ENCODE results near the gene MAVS.
"Not testable (repeated sequence)": the region's sequence is repeated elsewhere in the genome, so short reads cannot be mapped to it uniquely, and the experiment has no call there.

MAVS gene

GRCh38 chr20:3889489-3890397, 43.1 kb downstream of the MAVS start:
- DNase-seq, result peak; percentile 39 to 40

DNA sequence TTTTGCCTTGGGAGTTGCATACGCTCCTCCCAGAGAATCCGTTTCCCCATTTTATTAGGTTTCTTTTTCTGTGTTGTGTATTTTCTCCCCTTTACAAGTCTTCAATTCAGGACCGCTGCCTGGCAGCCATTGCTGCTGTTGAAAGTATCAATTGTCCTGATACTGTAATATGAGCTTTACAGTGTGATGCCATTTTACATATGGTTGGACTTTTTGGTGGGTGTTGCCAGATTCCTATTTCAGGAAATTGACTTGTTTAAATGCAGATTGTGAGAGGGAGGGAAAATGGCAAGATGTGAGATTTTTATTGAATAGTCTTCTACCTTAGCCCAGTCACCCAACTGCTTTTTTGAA, 43.7 kb downstream of the MAVS start:
- DNase-seq, result peak in 1 of 2 experiments; percentile 29

DNA sequence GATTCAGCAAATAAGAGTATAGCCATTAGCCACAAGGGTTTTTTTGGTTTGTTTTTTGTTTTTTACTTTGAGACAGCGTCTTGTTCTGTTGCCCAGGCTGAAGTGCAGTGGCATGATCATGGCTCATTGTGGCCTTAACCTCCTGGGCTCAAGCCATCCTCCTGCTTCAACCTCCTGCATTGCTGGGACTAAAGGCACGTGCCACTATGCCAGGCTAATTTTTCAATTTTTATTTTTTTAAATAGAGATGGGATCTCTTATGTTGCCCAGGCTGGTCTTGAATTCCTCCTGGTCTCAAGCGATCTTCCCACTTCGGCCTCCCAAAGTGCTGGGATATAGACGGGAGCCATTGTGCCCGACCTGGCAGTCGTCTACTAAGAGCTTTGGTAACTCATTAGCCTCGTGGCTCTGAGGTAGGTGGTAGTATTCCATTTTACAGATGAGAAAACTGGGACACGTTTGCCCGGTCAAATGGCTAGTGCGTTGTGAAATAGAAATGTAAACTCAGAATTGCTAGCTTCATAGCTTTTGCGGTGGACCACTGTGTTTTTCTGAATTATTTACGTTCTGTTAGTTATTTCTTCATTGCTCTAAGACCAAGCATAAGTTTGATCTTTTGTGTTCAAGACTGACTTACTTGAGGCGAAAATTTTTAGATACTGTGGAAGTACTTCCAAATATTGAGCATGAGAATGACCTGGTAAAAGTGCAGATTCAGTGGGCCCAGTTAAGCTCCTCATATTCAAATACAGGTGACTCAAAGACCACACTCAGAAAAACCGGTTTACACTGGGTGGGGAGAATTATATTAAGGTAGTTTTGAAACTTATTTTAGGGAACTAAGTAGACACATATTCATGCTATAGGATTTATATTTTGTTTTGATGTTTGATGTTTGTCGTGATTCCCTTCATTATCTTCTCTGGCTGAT, 44.6 kb downstream of the MAVS start:
- DNase-seq, result no peak

DNA sequence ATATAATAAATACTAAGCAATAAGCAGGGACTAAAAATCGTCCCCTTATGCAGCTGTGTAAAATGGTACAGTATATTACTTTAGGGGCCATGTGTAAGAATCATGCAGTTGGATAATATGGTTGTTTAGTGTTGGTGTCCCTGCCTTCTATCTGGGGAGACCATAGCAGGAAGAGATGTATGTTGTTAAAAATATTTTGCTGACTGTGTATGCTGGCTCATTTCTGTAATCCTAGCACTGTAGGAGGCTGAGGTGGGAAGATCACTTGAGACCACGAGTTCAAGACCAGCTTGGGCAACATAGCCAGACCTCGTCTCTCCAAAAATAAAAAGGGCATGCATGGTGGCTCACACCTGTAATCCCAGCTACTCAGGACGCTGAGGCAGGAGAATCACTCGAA, 48.2 kb downstream of the MAVS start:
- no peak for DNase-seq

- no peak for DNase-seq
These were observed 49.7 kb downstream of the MAVS start for GRCh38 chr20:3896302-3896701.

DNA sequence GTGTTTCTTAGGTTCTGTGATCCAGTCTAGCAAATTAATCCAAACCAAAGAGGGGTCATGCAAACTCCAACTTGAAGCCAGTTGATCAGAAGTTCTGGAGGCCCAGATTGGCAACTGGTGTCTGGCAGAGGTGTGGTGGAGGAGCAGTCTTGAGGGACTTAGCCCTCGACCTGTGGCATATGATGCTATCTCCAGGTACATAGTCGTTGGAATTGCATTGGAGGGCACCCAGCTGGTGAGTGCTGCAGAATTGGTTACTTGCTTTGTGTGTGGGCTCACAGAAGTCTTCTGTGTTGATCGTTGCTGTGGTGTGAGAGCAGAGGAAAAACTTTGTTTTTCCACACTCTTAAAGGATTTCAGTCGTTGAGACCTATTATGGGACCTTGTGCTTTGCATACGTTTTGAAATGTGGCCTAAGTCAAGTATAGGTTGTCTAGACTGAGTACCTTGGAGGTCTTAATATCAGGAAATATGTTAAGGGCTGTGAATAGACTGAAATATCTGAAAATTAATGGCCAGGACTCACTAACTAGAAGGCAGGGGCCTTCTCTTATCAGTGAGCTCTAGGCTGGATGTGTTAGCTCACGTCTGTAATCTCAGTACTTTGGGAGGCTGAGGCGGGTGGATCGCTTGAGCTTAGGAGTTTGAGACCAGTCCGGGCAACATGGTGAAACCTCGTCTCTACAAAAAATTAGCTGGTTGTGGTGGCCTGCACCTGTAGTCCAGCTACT, 50.4 kb downstream of the MAVS start:
- DNase-seq, result no peak

DNA sequence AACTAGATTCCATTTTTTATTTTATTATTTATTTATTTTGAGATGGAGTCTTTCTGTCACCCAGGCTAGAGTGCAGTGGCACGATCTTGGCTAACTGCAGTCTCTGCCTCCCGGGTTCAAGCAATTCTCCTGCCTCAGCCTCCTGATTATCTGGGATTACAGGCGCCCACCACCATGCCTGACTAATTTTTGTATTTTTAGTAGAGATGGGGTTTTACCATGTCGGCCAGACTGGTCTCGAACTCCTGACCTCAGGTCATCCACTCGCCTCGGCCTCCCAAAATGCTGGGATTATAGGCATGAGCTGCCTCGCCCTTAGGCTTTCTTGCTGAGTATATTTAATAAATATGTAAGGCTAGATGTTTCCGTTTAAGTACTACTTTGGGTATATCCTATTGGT, 51.5 kb downstream of the MAVS start:
- DNase-seq, result not testable (repeated sequence)

DNA sequence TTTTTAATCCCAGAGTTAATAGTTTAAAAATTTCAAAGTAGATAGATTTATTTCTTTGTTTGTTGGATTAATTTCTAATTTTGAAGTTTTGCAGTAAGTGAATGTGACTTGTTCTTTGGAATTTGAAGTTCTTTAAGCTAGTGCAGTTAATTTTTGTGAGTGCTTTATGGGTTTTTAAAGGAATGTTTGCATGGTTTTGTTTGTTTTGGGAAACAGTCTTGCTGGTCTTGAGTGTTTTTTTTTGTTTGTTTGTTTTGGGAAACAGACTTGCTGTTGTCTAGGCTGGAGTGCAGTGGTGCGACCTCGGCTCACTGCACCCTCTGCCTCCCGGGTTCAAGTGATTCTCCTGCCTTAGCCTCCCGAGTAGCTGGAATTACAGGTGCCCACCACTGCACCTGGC, 52.0 kb downstream of the MAVS start:
- DNase-seq, result no peak

DNA sequence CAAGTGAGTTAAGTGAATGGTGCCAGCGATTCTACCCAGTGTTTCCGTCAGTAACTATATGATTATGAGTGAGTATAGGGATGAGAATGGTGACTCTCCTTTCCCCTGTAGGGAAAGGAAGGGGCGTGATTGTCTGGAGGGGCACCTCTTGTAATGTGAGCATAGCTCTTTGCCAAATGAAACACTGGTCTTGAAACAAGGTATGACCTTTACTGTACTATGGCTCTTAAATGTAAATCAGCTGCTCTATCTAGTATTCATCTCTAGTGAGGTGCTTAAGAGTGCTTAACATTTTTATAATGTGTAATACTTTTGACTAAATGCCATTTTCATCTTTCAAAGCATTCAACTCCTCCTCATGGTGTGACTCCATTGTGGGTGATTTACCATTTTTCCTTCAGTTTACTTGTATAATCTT, 53.6 kb downstream of the MAVS start:
- DNase-seq, result no peak

DNA sequence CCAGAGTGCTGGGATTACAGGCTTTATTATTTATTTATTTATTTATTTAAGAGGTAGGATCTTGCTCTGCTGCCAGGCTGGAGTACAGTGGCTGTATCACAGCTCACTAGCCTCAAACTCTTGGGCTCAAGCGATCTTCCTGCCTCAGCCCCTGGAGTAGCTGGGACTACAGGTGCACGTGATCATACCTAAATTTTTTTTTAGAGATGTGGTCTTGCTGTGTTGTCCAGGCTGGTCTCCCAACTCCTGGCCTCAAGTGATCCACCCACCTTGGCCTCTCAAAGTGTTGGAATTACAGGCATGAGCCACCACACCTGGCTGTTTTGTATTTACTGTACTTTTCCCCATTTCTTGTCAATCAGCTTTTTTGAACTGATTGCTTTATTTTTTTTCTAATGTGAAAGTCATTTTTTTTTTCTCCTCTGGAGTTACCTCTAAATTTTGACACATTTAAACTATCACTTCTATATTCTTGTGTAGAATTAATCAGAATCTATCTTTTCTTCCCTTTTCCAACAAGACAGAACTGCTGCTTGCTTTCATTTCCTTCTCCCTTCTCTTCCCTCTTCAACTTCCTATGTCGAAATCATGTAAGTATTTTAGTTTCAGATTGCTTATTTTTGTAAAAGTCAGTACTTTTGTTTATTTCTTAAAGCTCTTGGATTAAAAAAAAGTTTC, 54.5 kb downstream of the MAVS start:
- DNase-seq, result no peak

GRCh38 chr20:3901706-3902440, 55.2 kb downstream of the MAVS start:
- no peak for DNase-seq

- DNase-seq, result no peak
These were observed 55.8 kb downstream of the MAVS start for GRCh38 chr20:3902446-3902845.

GRCh38 chr20:3904224-3904623, 57.6 kb downstream of the MAVS start:
- DNase-seq, result no peak

- no peak for DNase-seq
These were observed 58.2 kb downstream of the MAVS start for GRCh38 chr20:3904857-3905256.

- not testable (repeated sequence) for DNase-seq
These were observed 60.4 kb downstream of the MAVS start for GRCh38 chr20:3906744-3907721.

DNA sequence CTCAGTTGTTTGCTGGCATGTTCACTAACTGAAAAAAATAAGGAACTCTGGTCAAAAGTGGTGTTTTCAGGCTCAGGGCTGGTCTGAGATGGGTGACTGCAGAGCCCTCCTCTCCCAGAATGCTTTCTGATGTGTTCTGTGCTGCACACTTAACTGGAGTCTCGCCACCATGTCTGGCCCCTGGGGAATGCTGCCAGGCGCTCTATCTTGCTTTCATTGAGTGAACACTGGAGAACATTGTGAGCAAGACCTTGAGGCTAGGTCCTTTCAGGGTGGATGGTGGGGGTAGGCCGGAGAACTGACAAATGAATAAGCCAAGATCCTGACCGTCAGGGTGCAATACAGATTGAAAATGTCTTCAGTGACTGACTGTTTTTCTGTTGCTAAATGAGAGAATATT, 62.0 kb downstream of the MAVS start:
- DNase-seq, result no peak

GRCh38 chr20:3909952-3910366, 63.3 kb downstream of the MAVS start:
- DNase-seq, result no peak

DNA sequence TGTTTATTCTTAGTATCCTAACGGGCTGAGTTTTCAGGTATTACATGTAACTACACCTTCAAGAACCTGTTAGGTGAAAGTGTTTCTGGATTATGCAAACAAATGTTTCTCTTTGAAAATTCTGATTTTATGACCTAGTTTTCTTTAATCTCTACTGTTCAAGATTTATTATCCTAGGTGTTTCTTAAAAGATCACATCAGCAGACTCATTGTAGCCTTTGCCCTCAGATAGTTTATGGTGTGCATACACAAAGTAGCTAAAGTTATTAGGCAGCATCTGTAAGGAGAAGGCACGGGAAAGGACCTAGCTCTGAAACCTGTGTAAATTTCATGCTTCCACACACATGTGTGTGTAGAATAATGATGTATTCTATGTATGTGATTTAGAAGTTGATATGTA, 64.2 kb downstream of the MAVS start:
- no peak for DNase-seq

- peak; percentile 41 to 59 for DNase-seq
These were observed 65.3 kb downstream of the MAVS start for GRCh38 chr20:3911956-3912355.

DNA sequence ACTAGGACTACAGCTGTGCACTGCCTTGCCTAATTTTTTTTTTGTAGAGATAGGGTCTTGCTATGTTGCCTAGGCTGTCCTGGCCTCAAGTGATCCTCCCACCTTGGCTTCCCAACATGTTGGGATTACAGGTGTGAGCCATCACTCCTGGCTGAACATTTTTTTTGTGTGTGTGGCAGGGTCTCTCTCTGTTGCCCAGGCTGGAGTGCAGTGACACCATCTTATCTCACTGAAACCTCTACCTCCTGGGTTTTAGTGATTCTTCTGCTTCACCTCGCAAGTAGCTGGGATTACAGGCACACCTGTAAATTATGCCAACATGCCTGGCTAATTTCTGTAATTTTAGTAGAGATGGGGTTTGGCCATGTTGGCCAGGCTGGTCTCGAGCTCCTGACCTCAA, 67.8 kb downstream of the MAVS start:
- no peak for DNase-seq

DNA sequence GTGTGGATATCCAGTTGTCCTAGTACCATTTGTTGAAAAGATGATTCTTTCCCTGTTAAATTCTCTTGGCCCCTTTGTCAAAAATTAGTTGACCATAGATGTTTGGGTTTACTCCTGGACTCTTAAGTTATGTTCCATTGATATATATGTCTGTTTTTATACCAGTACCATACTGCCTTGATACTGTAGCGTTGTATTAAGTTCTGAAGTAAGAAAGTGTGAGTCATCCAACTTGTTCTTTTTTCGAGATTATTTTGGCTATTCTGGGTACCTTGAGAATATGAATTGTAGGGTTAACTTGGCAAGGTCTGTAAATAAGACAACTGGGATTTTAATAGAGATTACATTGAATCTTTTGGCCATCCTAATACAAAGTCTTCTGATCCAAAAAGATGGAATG, 69.1 kb downstream of the MAVS start:
- DNase-seq, result no peak

All from NCI-H2081 (cell line).